ENCODE data around the gene WLS. TPM values are rescaled to one million over a fixed set of nuclear protein-coding genes. Genes with fewer than 3 reads are reported as not detected.

Gene WLS
- total RNA-seq, 1 experiment from 2014 or later, result 19.8 TPM

- no peaks in the 10 kb centered on the region for H3K9me2 ChIP-seq (ENCODE audit: insufficient read depth)
- DNase-seq, result no peak
- H3K4me2 ChIP-seq, result no peak overlapping the region
- H3K27me3 ChIP-seq (ENCODE audit: insufficient read depth, low read depth), result no peaks in the 10 kb centered on the region
- intact Hi-C loops (cut with micrococcal nuclease; ENCODE audit: unreplicated experiment), result no loop called here
- TF ChIP-seq EZH2 (IDR thresholded peaks at IDR 0.05; ENCODE audit: low read depth), result no peak
- TF ChIP-seq CTCF (conservative IDR thresholded peaks at IDR 0.05), result no peak
- H3K27ac ChIP-seq, result no peak overlapping the region
- no peaks in the 10 kb centered on the region for H3K79me2 ChIP-seq (ENCODE audit: low read depth)
- BruUV-seq (replicated peaks), result no TSS peak
- no peaks in the 10 kb centered on the region; the same call in 1 of the 2 replicates for H3F3A ChIP-seq (ENCODE audit: insufficient read depth, low read depth)
- H4K20me1 ChIP-seq (ENCODE audit: insufficient read depth), result no peaks in the 10 kb centered on the region
- ChIA-PET POLR2A (ENCODE audit: unreplicated experiment) (no interaction called here), CTCF (no interaction called here)
- H2AFZ ChIP-seq, result no peak overlapping the region
- no peaks in the 10 kb centered on the region for H3K9me3 ChIP-seq (ENCODE audit: insufficient read depth, low read depth)
- H3K4me1 ChIP-seq (replicated peaks; ENCODE audit: insufficient read depth), result 0 out of 2 replicates have a peak, but pooled peaks cover under 1% of the 10 kb centered on the region
- H3K36me3 ChIP-seq (ENCODE audit: low read depth), result no peaks in the 10 kb centered on the region
- H3K4me3 ChIP-seq, result no peak overlapping the region
These were observed 4.7 kb downstream of the WLS start for GRCh38 chr1:68227598-68227997.

- TF ChIP-seq CTCF (conservative IDR thresholded peaks at IDR 0.05) (no peak), EZH2 (IDR thresholded peaks at IDR 0.05; ENCODE audit: low read depth) (no peak)
- no peak overlapping the region for H3K4me2 ChIP-seq
These were observed 6.5 kb downstream of the WLS start for GRCh38 chr1:68225781-68226180.

GRCh38 chr1:68223687-68224086 is 8.6 kb downstream of the WLS start:
- H3K36me3 ChIP-seq (ENCODE audit: low read depth), result no peaks in the 10 kb centered on the region
- H3F3A ChIP-seq (ENCODE audit: insufficient read depth, low read depth), result no peaks in the 10 kb centered on the region
- POLR2A ChIA-PET (ENCODE audit: unreplicated experiment), result no interaction called here
- H3K79me2 ChIP-seq (ENCODE audit: low read depth), result no peaks in the 10 kb centered on the region
- TF ChIP-seq EZH2 (IDR thresholded peaks at IDR 0.05; ENCODE audit: low read depth), result no peak
- TF ChIP-seq CTCF (conservative IDR thresholded peaks at IDR 0.05), result no peak
- H3K9me3 ChIP-seq (ENCODE audit: insufficient read depth, low read depth), result no peaks in the 10 kb centered on the region
- no peak overlapping the region for H3K27ac ChIP-seq
- no peaks in the 10 kb centered on the region for H4K20me1 ChIP-seq (ENCODE audit: insufficient read depth)
- no TSS peak for BruUV-seq (replicated peaks)
- H3K4me1 ChIP-seq (replicated peaks; ENCODE audit: insufficient read depth), result no peaks in the 10 kb centered on the region
- no peak overlapping the region for H3K4me3 ChIP-seq
- H3K27me3 ChIP-seq (ENCODE audit: insufficient read depth, low read depth), result no peaks in the 10 kb centered on the region
- H3K4me2 ChIP-seq, result no peak overlapping the region
- DNase-seq, result no peak
- intact Hi-C loops (cut with micrococcal nuclease; ENCODE audit: unreplicated experiment), result no loop called here
- no peak overlapping the region for H2AFZ ChIP-seq
- CTCF ChIA-PET, result no interaction called here
- no peaks in the 10 kb centered on the region for H3K9me2 ChIP-seq (ENCODE audit: insufficient read depth)

More at GRCh38 chr1:68225781-68226180, 6.5 kb downstream of the WLS start:
- Histone ChIP-seq H3K27ac (no peak overlapping the region), H3K36me3 (ENCODE audit: low read depth) (no peaks in the 10 kb centered on the region), H3K4me3 (no peak overlapping the region), H4K20me1 (ENCODE audit: insufficient read depth) (no peaks in the 10 kb centered on the region), H3K27me3 (ENCODE audit: insufficient read depth, low read depth) (no peaks in the 10 kb centered on the region), H2AFZ (no peak overlapping the region), H3K79me2 (ENCODE audit: low read depth) (no peaks in the 10 kb centered on the region), H3F3A (ENCODE audit: insufficient read depth, low read depth) (no peaks in the 10 kb centered on the region; the same call in 1 of the 2 replicates), H3K4me1 (replicated peaks; ENCODE audit: insufficient read depth) (no peaks in the 10 kb centered on the region), H3K9me3 (ENCODE audit: insufficient read depth, low read depth) (no peaks in the 10 kb centered on the region), H3K9me2 (ENCODE audit: insufficient read depth) (no peaks in the 10 kb centered on the region)
- BruUV-seq (replicated peaks), result no TSS peak
- CTCF ChIA-PET, result no interaction called here
- DNase-seq, result no peak
- intact Hi-C loops (cut with micrococcal nuclease; ENCODE audit: unreplicated experiment), result no loop called here
- POLR2A ChIA-PET (ENCODE audit: unreplicated experiment), result no interaction called here
